ENCODE measurements around the gene TTC34.

DNA sequence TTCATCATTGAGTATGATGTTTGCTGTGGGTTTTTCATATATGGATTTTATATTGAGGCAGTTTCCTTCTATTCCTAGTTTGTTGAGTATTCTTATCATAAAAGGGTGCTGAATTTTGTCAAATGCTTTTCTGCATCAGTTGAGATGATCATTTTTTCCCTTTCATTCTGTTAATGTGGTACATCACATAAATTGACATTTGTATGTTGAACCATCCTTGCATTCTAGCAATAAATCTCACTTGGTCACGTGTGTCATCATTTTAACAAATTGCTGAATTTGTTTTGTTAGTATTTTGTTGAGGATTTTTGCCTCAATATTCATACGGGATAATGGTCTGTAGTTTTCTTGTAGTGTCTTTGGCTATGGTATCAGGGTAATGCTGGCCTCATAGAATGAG lies 19.9 kb downstream of the TTC34 start:
- TF ChIP-seq, protein P1, sequence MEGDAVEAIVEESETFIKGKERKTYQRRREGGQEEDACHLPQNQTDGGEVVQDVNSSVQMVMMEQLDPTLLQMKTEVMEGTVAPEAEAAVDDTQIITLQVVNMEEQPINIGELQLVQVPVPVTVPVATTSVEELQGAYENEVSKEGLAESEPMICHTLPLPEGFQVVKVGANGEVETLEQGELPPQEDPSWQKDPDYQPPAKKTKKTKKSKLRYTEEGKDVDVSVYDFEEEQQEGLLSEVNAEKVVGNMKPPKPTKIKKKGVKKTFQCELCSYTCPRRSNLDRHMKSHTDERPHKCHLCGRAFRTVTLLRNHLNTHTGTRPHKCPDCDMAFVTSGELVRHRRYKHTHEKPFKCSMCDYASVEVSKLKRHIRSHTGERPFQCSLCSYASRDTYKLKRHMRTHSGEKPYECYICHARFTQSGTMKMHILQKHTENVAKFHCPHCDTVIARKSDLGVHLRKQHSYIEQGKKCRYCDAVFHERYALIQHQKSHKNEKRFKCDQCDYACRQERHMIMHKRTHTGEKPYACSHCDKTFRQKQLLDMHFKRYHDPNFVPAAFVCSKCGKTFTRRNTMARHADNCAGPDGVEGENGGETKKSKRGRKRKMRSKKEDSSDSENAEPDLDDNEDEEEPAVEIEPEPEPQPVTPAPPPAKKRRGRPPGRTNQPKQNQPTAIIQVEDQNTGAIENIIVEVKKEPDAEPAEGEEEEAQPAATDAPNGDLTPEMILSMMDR (conservative IDR thresholded peaks at IDR 0.05; ENCODE audit: low read length): no peak
- TF ChIP-seq EZH2phosphoT487 (IDR thresholded peaks at IDR 0.05; ENCODE audit: borderline replicate concordance): no peak

All from Loucy (cell line).